Suprapubic skin (tissue), 4 donors: ENCODE results near the gene NIPBL. TPM values are rescaled to one million over a fixed set of nuclear protein-coding genes. Genes with fewer than 3 reads are reported as not detected.

Source experiments
- DNase-seq, 2 donors: peaks; one replicate each; pipeline ENCODE4 v3.0.0-alpha.2; 2019; ENCODE audit warnings: low spot score in 2 of 2
- H3K27ac ChIP-seq: fragments of 200-600 bp; sonication (generic); one replicate; pipeline ENCODE4 v1.5.1; 2019
- H3K27me3 ChIP-seq: fragments of 200-600 bp; sonication (generic); one replicate; pipeline ENCODE4 v1.5.1; 2019
- H3K36me3 ChIP-seq: fragments of 200-600 bp; sonication (generic); one replicate; pipeline ENCODE4 v1.5.1; 2019
- H3K4me1 ChIP-seq: fragments of 200-600 bp; sonication (generic); one replicate; pipeline ENCODE4 v1.5.1; 2019
- H3K4me3 ChIP-seq: fragments of 200-600 bp; sonication (generic); one replicate; pipeline ENCODE4 v1.5.1; 2019; ENCODE audit warnings: mild to moderate bottlenecking
- H3K9me3 ChIP-seq: fragments of 200-600 bp; sonication (generic); one replicate; pipeline ENCODE4 v1.5.1; 2019
- CTCF ChIP-seq, 2 donors: fragments of 200-600 bp in 1 of 2; fragments of 450-650 bp in 1 of 2; sonication (generic) in 1 of 2; IDR thresholded peaks; one replicate each; pipeline ENCODE4 v1.5.1; 2016 to 2019; ENCODE audit warnings: antibody characterized with exemption in 2 of 2, mild to moderate bottlenecking in 1 of 2, moderate library complexity in 1 of 2
- EP300 ChIP-seq: sonication (generic); formaldehyde crosslinking; IDR thresholded peaks from one replicate; pipeline ENCODE4 v1.6.1; 2017; ENCODE audit warnings: antibody characterized with exemption
- POLR2A ChIP-seq, 2 donors: fragments of 450-650 bp; IDR thresholded peaks; one replicate each; pipeline ENCODE4 v1.6.1; 2017; ENCODE audit warnings: antibody characterized with exemption in 2 of 2, mild to moderate bottlenecking in 2 of 2, moderate library complexity in 2 of 2
- POLR2AphosphoS5 ChIP-seq, 3 donors: sonication (generic); formaldehyde crosslinking; IDR thresholded peaks; one replicate each; pipeline ENCODE4 v1.6.1; 2017; ENCODE audit warnings: antibody characterized with exemption in 3 of 3
- WGBS: methylation state at CpG from one replicate; pipeline ENCODE4 v1.1.5; 2018; 5-methylcytosine and 5-hydroxymethylcytosine counted together
- total RNA-seq, 4 donors: library from RNA; depleted of rRNA; stranded (reverse); fragments of >200 nt; gene quantifications; one replicate each; pipeline ENCODE4 v1.1.0, GENCODE V29; 2016

The NIPBL gene
- total RNA-seq, 4 donors from 2014 or later = 40.3 to 123 (median 60.4) TPM

- TF ChIP-seq CTCF (IDR thresholded peaks at IDR 0.05) (no peak), EP300 (no peak)
- H3K27ac ChIP-seq = no peak overlapping the region
- DNase-seq = no peak
Measured at GRCh38 chr5:36880761-36881160, 4.2 kb downstream of the NIPBL start.

DNA sequence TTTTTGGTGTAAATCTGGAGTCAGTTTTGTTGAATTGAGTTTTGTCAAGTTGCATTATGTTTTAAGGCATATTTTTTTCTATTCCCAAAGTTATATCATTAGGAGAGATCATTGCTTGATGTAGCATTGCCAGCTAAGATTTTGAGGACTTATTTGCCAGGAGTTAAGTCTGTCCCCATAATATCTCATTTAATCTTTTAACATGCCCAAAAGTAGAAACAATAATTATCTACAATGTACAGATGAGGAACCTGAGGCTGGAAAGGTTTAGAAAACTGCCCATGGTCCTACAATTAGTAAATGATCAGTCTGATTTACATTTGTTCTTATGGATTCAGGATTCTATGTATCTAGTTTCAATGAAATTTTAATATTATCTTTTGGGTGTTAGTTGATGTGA, 4.7 kb downstream of the NIPBL start:
- no peak overlapping the region for H3K27ac ChIP-seq
- H3K4me3 ChIP-seq = no peak overlapping the region
- no peaks in the 10 kb centered on the region for H3K9me3 ChIP-seq
- TF ChIP-seq EP300 (no peak), POLR2AphosphoS5 (IDR thresholded peaks at IDR 0.05) (no peak), POLR2A (IDR thresholded peaks at IDR 0.05) (no peak), CTCF (IDR thresholded peaks at IDR 0.05) (no peak)
- H3K4me1 ChIP-seq = peaks cover 55% of the 10 kb centered on the region
- no peaks in the 10 kb centered on the region for H3K27me3 ChIP-seq
- H3K36me3 ChIP-seq = peaks cover 3% of the 10 kb centered on the region
- no peak for DNase-seq

More at GRCh38 chr5:36880761-36881160, 4.2 kb downstream of the NIPBL start:
- Histone ChIP-seq H3K36me3 (peaks cover 3% of the 10 kb centered on the region), H3K4me3 (no peak overlapping the region), H3K4me1 (peaks cover 55% of the 10 kb centered on the region), H3K27me3 (no peaks in the 10 kb centered on the region), H3K9me3 (no peaks in the 10 kb centered on the region)
- WGBS = 18% methylated on average over 3 of the region's 3 CpGs

DNA sequence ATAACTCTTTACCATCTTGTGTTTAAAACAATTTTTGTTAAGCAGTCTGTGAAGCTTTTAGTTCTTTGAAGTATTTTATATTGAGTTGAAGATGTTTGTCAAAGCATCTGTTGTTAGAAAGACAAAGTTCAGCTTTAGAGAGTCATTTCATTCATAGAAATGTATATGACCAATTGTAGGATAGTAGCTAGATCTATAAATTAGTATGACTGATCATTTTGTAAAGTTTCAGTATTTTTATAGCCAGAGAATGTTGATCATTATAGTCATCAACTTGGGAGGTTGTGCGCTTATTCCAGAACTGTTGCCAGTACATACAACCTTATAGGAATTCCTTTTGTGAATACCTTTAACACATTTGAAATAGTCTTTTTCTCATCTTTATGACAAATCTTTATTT, 5.2 kb downstream of the NIPBL start:
- H3K4me3 ChIP-seq = no peak overlapping the region
- DNase-seq = no peak
- no peak for TF ChIP-seq POLR2A (IDR thresholded peaks at IDR 0.05)
- no peak for TF ChIP-seq POLR2AphosphoS5 (IDR thresholded peaks at IDR 0.05)
- no peak for TF ChIP-seq EP300
- no peak for TF ChIP-seq CTCF (IDR thresholded peaks at IDR 0.05)
- no peak overlapping the region for H3K27ac ChIP-seq
- 90% methylated on average over 1 of the region's 1 CpG for WGBS
- H3K4me1 ChIP-seq = peaks cover 56% of the 10 kb centered on the region
- H3K9me3 ChIP-seq = no peaks in the 10 kb centered on the region
- H3K36me3 ChIP-seq = peaks cover 3% of the 10 kb centered on the region
- H3K27me3 ChIP-seq = no peaks in the 10 kb centered on the region

DNA sequence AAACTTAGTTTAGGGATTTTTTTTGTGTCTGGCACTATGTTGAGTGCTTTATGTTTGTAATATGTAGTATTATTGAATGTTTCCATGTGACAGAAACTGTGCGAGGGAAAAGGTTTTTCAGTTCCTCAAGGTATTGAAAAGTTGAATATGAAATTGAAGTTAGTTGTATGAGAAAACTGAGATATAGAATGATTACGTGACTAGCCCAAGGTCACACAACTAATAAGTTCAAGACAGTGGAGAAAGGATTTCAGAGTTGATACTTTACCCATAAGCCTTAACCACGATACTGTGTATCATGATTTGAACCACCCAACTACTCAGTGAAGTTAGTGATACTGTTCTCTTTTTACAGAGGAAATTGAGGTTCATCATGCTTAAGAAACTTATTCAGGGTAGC, 5.7 kb downstream of the NIPBL start:
- Histone ChIP-seq H3K27me3 (no peaks in the 10 kb centered on the region), H3K4me3 (no peak overlapping the region), H3K27ac (no peak overlapping the region), H3K4me1 (peaks cover 61% of the 10 kb centered on the region), H3K36me3 (peaks cover 3% of the 10 kb centered on the region), H3K9me3 (no peaks in the 10 kb centered on the region)
- 71% methylated on average over 3 of the region's 3 CpGs for WGBS
- no peak for DNase-seq
- TF ChIP-seq EP300 = no peak
- no peak for TF ChIP-seq POLR2AphosphoS5 (IDR thresholded peaks at IDR 0.05)
- no peak for TF ChIP-seq POLR2A (IDR thresholded peaks at IDR 0.05)
- no peak for TF ChIP-seq CTCF (IDR thresholded peaks at IDR 0.05)

GRCh38 chr5:36883894-36884462, 7.4 kb downstream of the NIPBL start:
- Histone ChIP-seq H3K36me3 (peaks cover 3% of the 10 kb centered on the region), H3K4me1 (peaks cover 60% of the 10 kb centered on the region), H3K9me3 (no peaks in the 10 kb centered on the region), H3K4me3 (no peak overlapping the region), H3K27me3 (no peaks in the 10 kb centered on the region), H3K27ac (no peak overlapping the region)
- no peak for DNase-seq
- 88% methylated on average over 3 of the region's 3 CpGs for WGBS
- no peak for TF ChIP-seq CTCF (IDR thresholded peaks at IDR 0.05)
- TF ChIP-seq POLR2A (IDR thresholded peaks at IDR 0.05) = no peak
- TF ChIP-seq POLR2AphosphoS5 (IDR thresholded peaks at IDR 0.05) = no peak
- no peak for TF ChIP-seq EP300
